ENCODE measurements around the gene PRR12.
A peak's percentile ranks its signal among the peaks of the same experiment; 100 is the strongest.

Gene PRR12

GRCh38 chr19:49669516-49669915 is 78.5 kb downstream of the PRR12 start:
- no peak for DNase-seq

- peak; percentile 82 for DNase-seq
Measured at GRCh38 chr19:49672131-49672919, 81.3 kb downstream of the PRR12 start.

All from NCI-H1105 treated with DMSO at 0.1 percent for 48 hours (cell line).